Loucy (cell line): ENCODE results near the gene MYBBP1A.

Experiments used
- H2AFZ ChIP-seq: fragments of 200-600 bp; sonication (generic); 2 replicates; pipeline ENCODE4 v1.6.0; 2016; ENCODE audit warnings: antibody characterized with exemption, mild to moderate bottlenecking, low read length, moderate library complexity
- H3F3A ChIP-seq: fragments of 200-600 bp; 2 replicates; pipeline ENCODE4 v1.6.0; 2016; ENCODE audit warnings: antibody characterized with exemption, low read depth, mild to moderate bottlenecking
- H3K27me3 ChIP-seq: fragments of 200-600 bp; sonication (generic); 2 replicates; pipeline ENCODE4 v1.6.1; 2014; ENCODE audit warnings: low read length, mild to moderate bottlenecking; ENCODE audit not compliant: insufficient read depth, poor library complexity, severe bottlenecking
- H3K36me3 ChIP-seq: fragments of 200-600 bp; sonication (generic); 2 replicates; pipeline ENCODE4 v1.6.1; 2016; ENCODE audit warnings: low read length; ENCODE audit not compliant: insufficient read depth
- H3K4me1 ChIP-seq: fragments of 200-600 bp; sonication (generic); 2 replicates; pipeline ENCODE4 v1.5.1; 2014; ENCODE audit warnings: low read length, mild to moderate bottlenecking; ENCODE audit not compliant: insufficient read depth, poor library complexity, severe bottlenecking
- H3K4me2 ChIP-seq: fragments of 200-600 bp; sonication (generic); 2 replicates; pipeline ENCODE4 v1.6.0; 2014; ENCODE audit warnings: antibody characterized with exemption, low read length, low read depth, mild to moderate bottlenecking; ENCODE audit not compliant: poor library complexity, severe bottlenecking
- H3K4me3 ChIP-seq: fragments of 200-600 bp; sonication (generic); 2 replicates; pipeline ENCODE4 v1.5.1; 2014; ENCODE audit warnings: low read length, mild to moderate bottlenecking, mixed read lengths; ENCODE audit not compliant: poor library complexity, severe bottlenecking
- H3K79me2 ChIP-seq: fragments of 200-600 bp; sonication (generic); 2 replicates; pipeline ENCODE4 v1.6.1; 2014; ENCODE audit warnings: low read length; ENCODE audit not compliant: insufficient read depth
- H3K9ac ChIP-seq: fragments of 200-600 bp; sonication (generic); 2 replicates; pipeline ENCODE4 v1.6.0; 2014; ENCODE audit warnings: mild to moderate bottlenecking, low read depth, low read length, moderate library complexity; ENCODE audit not compliant: poor library complexity, severe bottlenecking
- H3K9me2 ChIP-seq: fragments of 200-600 bp; sonication (generic); replicated peaks from 2 replicates; pipeline ENCODE4 v1.6.1; 2016; ENCODE audit warnings: low read depth, low read length, mixed read lengths
- H3K9me3 ChIP-seq: fragments of 200-600 bp; sonication (generic); 2 replicates; pipeline ENCODE4 v1.6.1; 2014; ENCODE audit warnings: mild to moderate bottlenecking, antibody characterized with exemption, low read length, low read depth; ENCODE audit not compliant: insufficient read depth
- H4K20me1 ChIP-seq: fragments of 200-600 bp; sonication (generic); 2 replicates; pipeline ENCODE4 v1.6.0; 2014; ENCODE audit warnings: antibody characterized with exemption, low read length, mild to moderate bottlenecking; ENCODE audit not compliant: insufficient read depth, poor library complexity, severe bottlenecking
- EZH2phosphoT487 ChIP-seq: fragments of 200-600 bp; IDR thresholded peaks from 2 replicates; pipeline ENCODE4 v1.6.1; 2018; ENCODE audit warnings: antibody characterized with exemption, mild to moderate bottlenecking, moderate library complexity, borderline replicate concordance
- TF ChIP-seq, protein P1 (sequence below): fragments of 200-600 bp; sonication (generic); conservative IDR thresholded peaks from 2 replicates; pipeline ENCODE4 v1.5.1; 2014; ENCODE audit warnings: mild to moderate bottlenecking, antibody characterized with exemption, low read length

MYBBP1A gene

DNA sequence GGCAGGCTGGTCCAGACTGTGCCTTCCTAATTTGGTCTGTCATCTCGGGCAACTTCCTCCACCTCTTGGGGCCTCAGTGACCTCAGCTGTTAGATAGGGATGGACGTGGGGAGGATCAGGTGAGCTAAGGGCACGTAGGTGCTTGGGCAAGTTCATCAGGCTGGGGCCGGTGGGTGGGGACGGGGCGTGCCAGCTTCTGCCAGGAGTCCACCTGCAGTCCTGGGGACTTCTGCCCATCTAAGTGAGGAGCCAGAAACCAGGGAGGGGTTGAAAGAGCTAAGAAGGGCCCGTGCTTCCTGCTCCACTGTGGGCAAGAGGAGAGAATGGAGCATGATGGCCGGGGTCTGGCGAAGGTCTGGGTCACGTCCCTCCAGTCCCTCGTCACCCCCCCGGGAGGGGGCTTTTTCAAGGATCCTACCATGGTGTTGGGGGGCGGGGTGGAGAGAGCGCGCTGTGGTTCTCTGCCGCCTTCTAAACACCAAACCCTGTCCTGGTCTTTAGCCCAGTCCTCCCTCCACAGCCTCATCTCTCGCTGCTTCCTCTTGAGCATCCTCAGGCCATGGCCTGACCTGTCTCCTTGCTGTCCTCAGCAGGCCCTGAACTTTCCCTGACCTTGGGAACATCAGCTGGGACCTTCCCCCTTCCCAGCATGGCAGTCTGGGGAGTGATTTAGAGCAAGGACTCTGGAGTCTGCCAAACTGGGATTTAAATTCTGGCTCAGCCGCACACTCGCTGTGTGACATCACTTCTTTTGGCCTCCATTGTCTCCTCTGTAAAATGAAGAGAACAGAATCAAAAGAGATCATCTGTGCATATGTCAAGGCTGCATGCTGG, 34.9 kb downstream of the MYBBP1A start:
- no peaks in the 10 kb centered on the region for H3K79me2 ChIP-seq
- no peaks in the 10 kb centered on the region for H3K9me2 ChIP-seq
- H3K4me1 ChIP-seq: no peaks in the 10 kb centered on the region
- no peaks in the 10 kb centered on the region for H3K27me3 ChIP-seq
- no peaks in the 10 kb centered on the region for H3F3A ChIP-seq
- no peaks in the 10 kb centered on the region for H4K20me1 ChIP-seq
- TF ChIP-seq, protein P1, sequence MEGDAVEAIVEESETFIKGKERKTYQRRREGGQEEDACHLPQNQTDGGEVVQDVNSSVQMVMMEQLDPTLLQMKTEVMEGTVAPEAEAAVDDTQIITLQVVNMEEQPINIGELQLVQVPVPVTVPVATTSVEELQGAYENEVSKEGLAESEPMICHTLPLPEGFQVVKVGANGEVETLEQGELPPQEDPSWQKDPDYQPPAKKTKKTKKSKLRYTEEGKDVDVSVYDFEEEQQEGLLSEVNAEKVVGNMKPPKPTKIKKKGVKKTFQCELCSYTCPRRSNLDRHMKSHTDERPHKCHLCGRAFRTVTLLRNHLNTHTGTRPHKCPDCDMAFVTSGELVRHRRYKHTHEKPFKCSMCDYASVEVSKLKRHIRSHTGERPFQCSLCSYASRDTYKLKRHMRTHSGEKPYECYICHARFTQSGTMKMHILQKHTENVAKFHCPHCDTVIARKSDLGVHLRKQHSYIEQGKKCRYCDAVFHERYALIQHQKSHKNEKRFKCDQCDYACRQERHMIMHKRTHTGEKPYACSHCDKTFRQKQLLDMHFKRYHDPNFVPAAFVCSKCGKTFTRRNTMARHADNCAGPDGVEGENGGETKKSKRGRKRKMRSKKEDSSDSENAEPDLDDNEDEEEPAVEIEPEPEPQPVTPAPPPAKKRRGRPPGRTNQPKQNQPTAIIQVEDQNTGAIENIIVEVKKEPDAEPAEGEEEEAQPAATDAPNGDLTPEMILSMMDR: no peak
- no peak for TF ChIP-seq EZH2phosphoT487
- H3K4me2 ChIP-seq: no peak overlapping the region
- peaks cover 15% of the 10 kb centered on the region; the same call in 1 of the 2 replicates for H3K36me3 ChIP-seq
- no peak overlapping the region for H2AFZ ChIP-seq
- H3K4me3 ChIP-seq: no peak overlapping the region
- no peak overlapping the region for H3K9ac ChIP-seq
- H3K9me3 ChIP-seq: no peaks in the 10 kb centered on the region

DNA sequence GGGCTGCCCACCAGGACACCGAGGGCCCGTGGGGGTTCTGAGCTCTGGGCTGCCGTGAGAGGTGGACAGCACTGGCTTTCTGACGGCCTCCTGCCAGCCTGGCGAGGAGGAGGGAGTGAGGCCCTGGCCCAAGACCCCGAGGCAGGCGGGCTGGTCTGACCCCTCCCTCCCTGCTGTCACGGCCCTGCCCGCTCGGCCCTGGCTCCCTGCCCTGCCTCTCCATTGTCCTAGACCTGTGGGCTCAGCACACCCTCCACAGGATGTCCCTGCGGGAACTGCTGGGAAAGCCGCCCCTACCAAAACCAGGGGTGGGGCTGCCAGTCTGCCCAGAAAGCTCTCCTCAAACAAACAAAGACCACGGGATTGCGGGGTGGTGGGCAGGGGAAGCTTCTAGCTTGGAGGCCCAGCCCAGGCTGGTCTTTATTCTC, 35.8 kb downstream of the MYBBP1A start:
- H3K9me3 ChIP-seq: no peaks in the 10 kb centered on the region
- H3K9ac ChIP-seq: no peak overlapping the region
- no peaks in the 10 kb centered on the region for H3K9me2 ChIP-seq
- TF ChIP-seq, protein P1: no peak
- TF ChIP-seq EZH2phosphoT487: no peak
- H3K4me1 ChIP-seq: no peaks in the 10 kb centered on the region
- no peak overlapping the region for H3K4me3 ChIP-seq
- no peaks in the 10 kb centered on the region for H3F3A ChIP-seq
- no peak overlapping the region for H2AFZ ChIP-seq
- H3K79me2 ChIP-seq: no peaks in the 10 kb centered on the region
- H4K20me1 ChIP-seq: no peaks in the 10 kb centered on the region
- H3K36me3 ChIP-seq: peaks cover 12% of the 10 kb centered on the region; the same call in 1 of the 2 replicates
- no peak overlapping the region for H3K4me2 ChIP-seq
- H3K27me3 ChIP-seq: no peaks in the 10 kb centered on the region

DNA sequence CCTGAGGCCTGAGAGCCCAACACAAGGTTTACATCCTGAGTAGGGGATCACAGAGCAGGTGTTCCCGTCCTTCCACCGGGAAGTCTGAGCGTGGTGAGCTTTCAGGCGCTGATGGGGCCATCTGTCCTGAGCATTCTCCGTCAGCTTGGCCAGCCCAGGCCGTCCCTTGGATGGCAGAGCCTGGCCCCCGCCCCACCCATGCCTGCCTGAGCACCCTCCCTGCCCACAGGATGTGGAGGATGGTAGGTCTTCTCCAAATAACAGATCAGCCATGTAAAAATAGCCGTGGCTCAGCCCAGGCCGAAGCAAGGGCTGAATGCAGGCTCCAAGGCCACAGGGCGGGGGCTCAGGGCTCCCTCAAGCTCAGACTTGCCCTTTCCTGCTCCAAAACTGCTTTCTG, 36.3 kb downstream of the MYBBP1A start:
- no peaks in the 10 kb centered on the region for H3K27me3 ChIP-seq
- H3K9ac ChIP-seq: no peak overlapping the region
- peaks cover 10% of the 10 kb centered on the region; the same call in 1 of the 2 replicates for H3K36me3 ChIP-seq
- TF ChIP-seq EZH2phosphoT487: no peak
- TF ChIP-seq, protein P1: no peak
- no peaks in the 10 kb centered on the region for H3K79me2 ChIP-seq
- H3K4me2 ChIP-seq: no peak overlapping the region
- H4K20me1 ChIP-seq: no peaks in the 10 kb centered on the region
- no peaks in the 10 kb centered on the region for H3F3A ChIP-seq
- no peaks in the 10 kb centered on the region for H3K4me1 ChIP-seq
- no peak overlapping the region for H2AFZ ChIP-seq
- H3K4me3 ChIP-seq: no peak overlapping the region
- H3K9me2 ChIP-seq: no peaks in the 10 kb centered on the region
- H3K9me3 ChIP-seq: no peaks in the 10 kb centered on the region
